Endothelial cell of umbilical vein (primary cell): ENCODE data around the gene SNX19.

Experiments used
- CTCF ChIP-seq, 2 donors: IDR thresholded peaks; 1 replicate in 1 of 2; 2 replicates in 1 of 2; pipeline ENCODE4 v1.5.1; 2011; ENCODE audit warnings: low read length in 2 of 2, mild to moderate bottlenecking in 2 of 2, moderate library complexity in 2 of 2, control low read depth in 1 of 2, inconsistent platforms in 1 of 2, low read depth in 1 of 2; ENCODE audit not compliant: insufficient read depth in 1 of 2; ENCODE audit errors: extremely low read depth in 1 of 2
- EZH2 ChIP-seq: IDR thresholded peaks from 2 replicates; pipeline ENCODE4 v1.6.1; 2012; ENCODE audit warnings: borderline replicate concordance, low read depth, mild to moderate bottlenecking, moderate library complexity, low read length, inconsistent platforms; ENCODE audit not compliant: severe bottlenecking
- MAX ChIP-seq: IDR thresholded peaks from 2 replicates; pipeline ENCODE4 v1.6.1; 2011; ENCODE audit not compliant: insufficient read depth, insufficient read length
- POLR2A ChIP-seq: IDR thresholded peaks from 2 replicates; pipeline ENCODE4 v1.6.1; 2012; ENCODE audit warnings: low read depth, mild to moderate bottlenecking, control low read depth, low read length
- POLR2AphosphoS5 ChIP-seq: IDR thresholded peaks from 2 replicates; pipeline ENCODE4 v1.6.1; 2012; ENCODE audit warnings: low read depth, mild to moderate bottlenecking, control low read depth, low read length, moderate library complexity; ENCODE audit not compliant: insufficient read depth

GRCh38 chr11:130849215-130849568 lies 67.1 kb downstream of the SNX19 start:
- TF ChIP-seq CTCF (IDR thresholded peaks at IDR 0.05; ENCODE audit: extremely low read depth in 1 of 2, insufficient read depth in 1 of 2, low read depth in 1 of 2, low read length in 2 of 2), result no peak
- TF ChIP-seq POLR2A, result no peak
- TF ChIP-seq POLR2AphosphoS5, result no peak
- TF ChIP-seq EZH2, result no peak
- no peak for TF ChIP-seq MAX
